Endothelial cell of umbilical vein (primary cell): ENCODE results near the gene EDNRB. TPM values are rescaled to one million over a fixed set of nuclear protein-coding genes. Genes with fewer than 3 reads are reported as not detected.

Source experiments
- BruUV-seq: library from RNA; stranded (reverse); fragments of 400-500 nt; replicated peaks from 2 replicates; lab custom pipeline; 2021; lab: Mats Ljungman, UMichigan
- CTCF ChIA-PET: fragments of 300-600, 350-600 bp; sonication (Branson Sonifier 250); formaldehyde crosslinking; loops from one replicate; lab custom pipeline; 2021; ENCODE audit warnings: antibody characterized with exemption, inconsistent platforms; lab: Charles Lee
- POLR2A ChIA-PET: fragments of 300-600, 350-600 bp; sonication (Branson Sonifier 250); formaldehyde crosslinking; loops from one replicate; lab custom pipeline; 2021; ENCODE audit warnings: antibody characterized with exemption, inconsistent platforms; lab: Charles Lee
- DNase-seq: peaks from one replicate; pipeline ENCODE4 v3.0.0-alpha.2; 2011; ENCODE audit warnings: low read depth, low spot score
- FAIRE-seq: peaks from 2 replicates; lab custom pipeline; 2011; peaks lifted over from hg19 to GRCh38; lab: Jason Lieb, UNC
- H2AFZ ChIP-seq: 2 replicates; pipeline ENCODE4 v1.6.0; 2012; ENCODE audit warnings: low read depth, low read length, control low read depth, inconsistent platforms
- H3K27ac ChIP-seq: 2 replicates; pipeline ENCODE4 v1.5.1; 2011; ENCODE audit warnings: low read depth, mild to moderate bottlenecking, control low read depth, low read length, moderate library complexity; ENCODE audit not compliant: insufficient read depth
- H3K27me3 ChIP-seq, 2 experiments: 2 replicates each; pipeline versions ENCODE4 v1.6.0 to v1.6.1; 2011; ENCODE audit warnings: low read length in 2 of 2, mixed read lengths in 1 of 2; ENCODE audit not compliant: control insufficient read depth in 2 of 2, insufficient read depth in 2 of 2
- H3K36me3 ChIP-seq, 2 experiments: 2 replicates in 1 of 2; 3 replicates in 1 of 2; pipeline ENCODE4 v1.5.1; 2011; ENCODE audit warnings: low read length in 2 of 2, mild to moderate bottlenecking in 1 of 2, moderate library complexity in 1 of 2; ENCODE audit not compliant: control insufficient read depth in 2 of 2, insufficient read depth in 2 of 2; ENCODE audit errors: extremely low read depth in 1 of 2
- H3K4me1 ChIP-seq: 3 replicates; pipeline ENCODE4 v1.5.1; 2011; ENCODE audit warnings: mild to moderate bottlenecking, low read length; ENCODE audit not compliant: control insufficient read depth, insufficient read depth; ENCODE audit errors: extremely low read depth
- H3K4me2 ChIP-seq: 2 replicates; pipeline ENCODE4 v1.6.1; 2011; ENCODE audit warnings: low read length, control low read depth, mixed read lengths; ENCODE audit not compliant: insufficient read depth
- H3K4me3 ChIP-seq, 3 experiments: fragments of 200-600 bp in 1 of 3; sonication (generic), shearing (Covaris generic) in 1 of 3; replicated peaks in 1 of 3; 2 replicates each; pipeline ENCODE4 v1.5.1; 2011 to 2016; ENCODE audit warnings: control low read depth in 3 of 3, low read length in 3 of 3, mild to moderate bottlenecking in 2 of 3, inconsistent platforms in 1 of 3, low read depth in 1 of 3, moderate library complexity in 1 of 3; ENCODE audit not compliant: insufficient read depth in 1 of 3
- H3K79me2 ChIP-seq: 2 replicates; pipeline ENCODE4 v1.6.0; 2012; ENCODE audit warnings: low read length, inconsistent platforms; ENCODE audit not compliant: control insufficient read depth, insufficient read depth
- H3K9ac ChIP-seq: replicated peaks from 2 replicates; pipeline ENCODE3; 2011; ENCODE audit warnings: low read length, control low read depth; ENCODE audit not compliant: insufficient read depth; ENCODE audit errors: extremely low read depth
- H3K9me1 ChIP-seq: replicated peaks from 3 replicates; pipeline ENCODE4 v1.6.0; 2011; ENCODE audit warnings: mild to moderate bottlenecking, low read length; ENCODE audit not compliant: control insufficient read depth, insufficient read depth; ENCODE audit errors: extremely low read depth
- H3K9me3 ChIP-seq: replicated peaks from 2 replicates; pipeline ENCODE4 v1.5.1; 2012; ENCODE audit warnings: low read length, inconsistent platforms; ENCODE audit not compliant: control insufficient read depth, insufficient read depth
- H4K20me1 ChIP-seq: replicated peaks from 2 replicates; pipeline ENCODE3; 2011; ENCODE audit warnings: mild to moderate bottlenecking, low read length; ENCODE audit not compliant: control insufficient read depth, insufficient read depth; ENCODE audit errors: extremely low read depth
- CTCF ChIP-seq, 2 donors: IDR thresholded peaks; 1 replicate in 1 of 2; 2 replicates in 1 of 2; pipeline ENCODE4 v1.5.1; 2011; ENCODE audit warnings: low read length in 2 of 2, mild to moderate bottlenecking in 2 of 2, moderate library complexity in 2 of 2, control low read depth in 1 of 2, inconsistent platforms in 1 of 2, low read depth in 1 of 2; ENCODE audit not compliant: insufficient read depth in 1 of 2; ENCODE audit errors: extremely low read depth in 1 of 2
- EZH2 ChIP-seq: IDR thresholded peaks from 2 replicates; pipeline ENCODE4 v1.6.1; 2012; ENCODE audit warnings: borderline replicate concordance, low read depth, mild to moderate bottlenecking, moderate library complexity, low read length, inconsistent platforms; ENCODE audit not compliant: severe bottlenecking
- FOS ChIP-seq: IDR thresholded peaks from 2 replicates; pipeline ENCODE4 v1.6.1; 2011; ENCODE audit warnings: mild to moderate bottlenecking, low read length, moderate library complexity, borderline replicate concordance; ENCODE audit not compliant: insufficient read depth
- GATA2 ChIP-seq: IDR thresholded peaks from 2 replicates; pipeline ENCODE4 v1.7.0; 2011; ENCODE audit warnings: low read depth, mild to moderate bottlenecking, moderate library complexity, mixed read lengths, low read length; ENCODE audit not compliant: insufficient read length, insufficient read depth
- JUN ChIP-seq: IDR thresholded peaks from 2 replicates; pipeline ENCODE4 v1.6.1; 2011; ENCODE audit warnings: borderline replicate concordance, low read depth; ENCODE audit not compliant: insufficient read length, insufficient read depth
- MAX ChIP-seq: IDR thresholded peaks from 2 replicates; pipeline ENCODE4 v1.6.1; 2011; ENCODE audit not compliant: insufficient read depth, insufficient read length
- MYC ChIP-seq: IDR thresholded peaks from one replicate; pipeline ENCODE4 v1.6.1; 2011; ENCODE audit warnings: mild to moderate bottlenecking, low read depth, low read length
- POLR2A ChIP-seq: IDR thresholded peaks from 2 replicates; pipeline ENCODE4 v1.6.1; 2012; ENCODE audit warnings: low read depth, mild to moderate bottlenecking, control low read depth, low read length
- POLR2AphosphoS5 ChIP-seq: IDR thresholded peaks from 2 replicates; pipeline ENCODE4 v1.6.1; 2012; ENCODE audit warnings: low read depth, mild to moderate bottlenecking, control low read depth, low read length, moderate library complexity; ENCODE audit not compliant: insufficient read depth
- dilution Hi-C: fragments of 300-500 bp; cut with MboI; formaldehyde crosslinking; loops from one replicate; pipeline ENCODE4 v1.15.0; 2019; ENCODE audit warnings: low sequenced_read_pairs; ENCODE audit not compliant: extremely low pct_ligation_motif_present
- intact Hi-C: fragments of 100-400 bp; cut with micrococcal nuclease; formaldehyde crosslinking; loops from one replicate; pipeline ENCODE4 v1.10.0; 2022
- polyA plus RNA-seq, 4 experiments: library from polyadenylated mRNA; depleted of rRNA in 3 of 4; stranded (reverse) in 3 of 4; unstranded in 1 of 4; fragments of >200 nt; gene quantifications; 2 replicates each; pipeline versions ENCODE4 v1.2.1 to v1.2.3, GENCODE V29; 2011 to 2012; ENCODE audit warnings: missing spikeins in 1 of 4
- total RNA-seq: library from RNA; stranded (reverse); gene quantifications from 2 replicates; pipeline ENCODE4 v1.2.3, GENCODE V29; 2021

The EDNRB gene
- total and polyA plus RNA-seq, 2 donors (not counting 3 experiments of a cell fraction or from before 2014, with no cell fraction given), result 1.3 to 2.3 TPM

GRCh38 chr13:77893066-77893465 lies 25.6 kb downstream of the EDNRB start:
- no TSS peak for BruUV-seq
- intact Hi-C loops, result no loop called here
- H3K4me3 ChIP-seq, result no peak overlapping the region

More at GRCh38 chr13:77893066-77893465, 25.6 kb downstream of the EDNRB start:
- Histone ChIP-seq H3K9me1 (no peaks in the 10 kb centered on the region), H3K27me3 (no peaks in the 10 kb centered on the region), H3K36me3 (no peaks in the 10 kb centered on the region), H3K4me1 (peaks cover 22% of the 10 kb centered on the region), H3K9ac (no peak overlapping the region), H3K27ac (no peak overlapping the region), H3K4me2 (no peak overlapping the region), H3K79me2 (no peaks in the 10 kb centered on the region), H2AFZ (no peak overlapping the region), H4K20me1 (no peaks in the 10 kb centered on the region), H3K9me3 (no peaks in the 10 kb centered on the region)
- no peak for FAIRE-seq
- ChIA-PET POLR2A (no interaction called here), CTCF (no interaction called here)
- no peak for TF ChIP-seq GATA2
- no peak for TF ChIP-seq FOS
- no peak for TF ChIP-seq MAX
- no peak for TF ChIP-seq CTCF (IDR thresholded peaks at IDR 0.05; ENCODE audit: extremely low read depth in 1 of 2, insufficient read depth in 1 of 2, low read depth in 1 of 2, low read length in 2 of 2)
- no peak for TF ChIP-seq MYC
- no peak for TF ChIP-seq POLR2AphosphoS5
- TF ChIP-seq POLR2A, result no peak
- TF ChIP-seq EZH2, result no peak
- TF ChIP-seq JUN, result no peak
- dilution Hi-C loops, result no loop called here
- no peak for DNase-seq
